GM21717 (cell line): ENCODE results near the gene PDE6G.

Experiments
- ATAC-seq: cut with Tn5 transposase; IDR thresholded peaks from one replicate; pipeline ENCODE4 v1.9.1; 2021; ENCODE audit warnings: mild to moderate bottlenecking, moderate library complexity; ENCODE audit not compliant: unreplicated experiment

PDE6G gene

DNA sequence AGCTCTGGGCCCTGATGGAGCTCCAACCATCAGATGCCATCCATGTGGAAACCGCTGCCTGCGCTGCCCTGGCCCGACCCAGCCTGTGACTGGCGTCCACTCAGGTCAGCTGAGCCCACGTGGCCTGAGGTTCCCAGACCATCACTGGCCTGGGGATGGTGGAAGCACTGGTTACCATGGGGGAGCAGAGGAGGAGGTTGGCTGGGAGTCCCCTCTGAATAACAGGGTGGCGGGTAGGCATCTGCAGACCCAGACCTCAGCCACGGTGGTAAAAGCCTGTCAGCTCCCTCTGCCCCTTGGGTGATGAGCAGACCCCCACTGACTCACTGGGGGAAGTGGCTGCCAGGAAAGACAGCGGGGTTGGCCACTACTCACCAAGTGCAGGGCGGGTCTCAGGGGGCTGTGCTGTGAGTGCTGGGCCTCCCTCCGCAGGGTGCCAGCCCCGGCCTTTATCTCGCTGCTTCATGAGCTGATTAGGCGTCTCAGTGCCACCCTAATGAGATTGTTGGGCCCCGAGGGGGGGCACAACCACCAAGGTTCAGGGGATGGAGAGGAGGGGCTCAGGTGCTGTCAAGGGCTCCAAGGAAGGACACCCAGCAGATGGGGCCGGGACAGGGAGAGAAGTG lies at the start of gene PDE6G:
Gene PDE6G, minus strand, starts transcription at position 425 of the 626 bp plus-strand sequence. CDS start 3,237 bp downstream, outside the sequence.
- no peak for ATAC-seq

DNA sequence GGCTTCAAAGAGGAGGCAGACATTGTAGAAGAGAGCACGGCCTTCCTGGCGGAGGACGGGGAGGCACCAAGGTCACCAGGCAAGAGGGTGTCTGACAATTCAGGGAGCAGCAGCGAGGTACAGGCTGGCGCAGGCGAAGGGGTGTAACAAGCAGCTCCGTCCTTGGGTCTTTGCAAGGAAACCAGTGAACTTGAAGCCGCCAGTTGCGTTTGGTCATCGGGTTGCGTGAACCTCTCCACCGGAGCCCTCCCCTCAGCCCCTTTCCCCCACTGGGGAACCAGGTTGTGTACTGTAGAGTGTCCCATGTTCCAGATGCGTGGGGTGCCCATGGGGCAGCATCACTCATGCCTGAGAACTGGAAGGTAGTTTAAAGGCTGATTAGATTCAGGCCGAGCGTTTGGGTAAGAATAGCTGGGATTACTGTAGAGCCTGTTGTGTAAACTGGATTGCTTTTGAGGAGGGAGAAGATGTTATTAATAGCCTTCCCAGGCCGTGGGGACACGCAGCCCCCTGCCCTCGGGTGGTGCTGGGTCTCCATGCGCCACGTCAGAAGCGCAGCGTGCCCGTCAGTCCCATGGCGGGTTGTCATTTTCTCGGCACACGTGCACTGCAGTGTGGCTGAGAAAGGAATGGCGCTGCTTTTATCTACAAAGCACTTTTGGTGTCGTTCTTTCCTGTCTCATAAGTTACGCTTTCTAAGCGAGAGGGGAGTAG lies 49.3 kb upstream of the PDE6G start:
- ATAC-seq = no peak

DNA sequence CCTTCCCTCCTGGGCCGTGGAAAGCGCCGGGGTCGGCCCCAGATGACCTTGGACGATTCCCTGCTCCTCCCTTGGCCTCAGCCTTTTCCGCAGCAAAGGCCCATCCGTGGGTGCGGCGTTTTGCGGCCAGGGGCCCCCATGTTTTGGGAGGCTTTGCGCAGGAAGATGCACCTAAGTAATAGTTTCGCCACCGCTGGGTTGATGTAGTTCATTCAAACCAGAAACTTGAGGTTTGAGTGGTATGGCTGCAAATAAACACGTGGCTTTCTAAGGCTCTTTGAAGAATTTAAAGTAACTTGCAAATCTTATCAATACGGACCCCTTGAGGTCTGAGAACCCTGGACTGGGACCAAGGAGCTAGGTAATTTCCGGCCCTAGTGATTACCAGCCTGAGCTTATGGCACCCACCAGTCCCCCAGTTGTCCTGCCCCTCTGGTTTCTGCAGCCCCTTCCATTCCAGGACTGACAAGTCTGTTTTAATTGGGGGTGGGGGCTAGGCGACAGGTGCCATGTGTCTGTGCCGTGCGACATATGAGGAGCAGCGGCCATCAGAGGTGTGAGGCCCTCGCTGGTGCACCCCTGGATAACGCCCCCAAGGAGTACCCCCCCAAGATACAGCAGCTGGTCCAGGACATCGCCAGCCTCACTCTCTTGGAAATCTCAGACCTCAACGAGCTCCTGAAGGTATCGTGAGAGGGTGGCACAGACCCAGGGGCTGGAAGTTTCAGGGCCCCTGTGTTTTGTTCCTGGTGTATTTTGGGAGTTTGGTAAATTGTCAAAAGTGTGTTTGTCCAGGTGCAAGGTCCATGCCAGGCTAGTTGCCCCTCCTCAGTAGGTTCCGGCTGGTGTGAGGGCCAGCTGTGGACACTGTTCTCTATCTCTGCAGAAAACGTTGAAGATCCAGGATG lies 47.7 kb upstream of the PDE6G start:
- no peak for ATAC-seq

DNA sequence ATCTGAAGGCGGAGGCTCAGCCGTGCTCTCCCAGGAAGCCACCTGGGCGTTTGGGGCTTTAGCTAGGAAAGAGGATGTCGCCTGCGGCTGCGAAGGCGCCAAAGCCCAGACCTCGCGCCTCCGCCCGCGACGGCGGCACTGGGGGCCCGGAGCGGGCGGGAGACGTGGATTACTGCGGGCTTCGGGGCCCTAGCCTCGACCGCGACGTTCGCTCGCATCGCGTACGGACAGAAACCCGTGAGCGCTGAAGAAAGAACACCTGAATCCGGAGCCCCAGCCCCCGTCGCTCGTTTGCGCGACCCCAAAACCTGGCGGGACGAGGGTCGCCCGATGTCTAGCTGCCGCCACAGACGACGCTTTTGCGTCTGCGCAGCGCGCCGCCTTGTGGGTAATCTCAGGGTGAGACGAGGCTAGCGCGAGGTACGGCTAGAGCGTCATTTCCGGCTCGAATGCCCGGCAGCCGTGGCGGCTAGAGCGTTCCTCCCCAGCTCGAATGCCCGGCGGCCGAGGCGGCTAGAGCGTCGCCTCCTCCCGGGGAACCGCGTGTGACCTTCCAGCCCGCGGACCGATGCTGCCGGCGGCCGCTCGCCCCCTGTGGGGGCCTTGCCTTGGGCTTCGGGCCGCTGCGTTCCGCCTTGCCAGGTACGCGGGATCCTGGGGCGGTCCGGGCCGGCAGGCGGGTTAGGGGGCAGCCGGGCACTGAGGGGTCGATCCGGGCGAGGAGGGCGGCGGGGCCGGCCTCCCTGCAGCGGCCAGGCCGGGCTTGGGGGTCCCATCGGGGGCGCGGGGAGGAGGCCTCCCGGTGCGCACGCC lies 46.8 kb upstream of the PDE6G start, which contains the start of gene MRPL12:
Gene MRPL12, plus strand, starts transcription at position 434 of the 813 bp plus-strand sequence. Its CDS starts 135 bp downstream, at position 569.
- peak; percentile 58 for ATAC-seq

DNA sequence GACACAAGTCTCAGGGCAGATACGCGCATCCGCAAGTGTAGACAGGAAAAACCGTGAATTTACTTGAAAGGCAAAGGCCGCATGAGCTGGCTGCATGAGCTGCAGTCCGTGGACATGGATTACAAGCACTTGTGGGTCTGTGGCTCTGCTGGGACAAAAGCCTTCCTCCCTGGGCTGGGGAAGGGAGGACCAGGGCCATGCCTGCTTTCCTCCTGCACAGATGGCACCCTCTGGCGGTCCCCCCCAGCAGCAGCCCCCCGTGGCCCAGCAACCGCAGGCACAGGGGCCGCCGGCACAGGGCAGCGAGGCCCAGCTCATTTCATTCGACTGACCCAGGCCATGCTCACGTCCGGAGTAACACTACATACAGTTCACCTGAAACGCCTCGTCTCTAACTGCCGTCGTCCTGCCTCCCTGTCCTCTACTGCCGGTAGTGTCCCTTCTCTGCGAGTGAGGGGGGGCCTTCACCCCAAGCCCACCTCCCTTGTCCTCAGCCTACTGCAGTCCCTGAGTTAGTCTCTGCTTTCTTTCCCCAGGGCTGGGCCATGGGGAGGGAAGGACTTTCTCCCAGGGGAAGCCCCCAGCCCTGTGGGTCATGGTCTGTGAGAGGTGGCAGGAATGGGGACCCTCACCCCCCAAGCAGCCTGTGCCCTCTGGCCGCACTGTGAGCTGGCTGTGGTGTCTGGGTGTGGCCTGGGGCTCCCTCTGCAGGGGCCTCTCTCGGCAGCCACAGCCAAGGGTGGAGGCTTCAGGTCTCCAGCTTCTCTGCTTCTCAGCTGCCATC lies 45.1 kb upstream of the PDE6G start:
- ATAC-seq = no peak

DNA sequence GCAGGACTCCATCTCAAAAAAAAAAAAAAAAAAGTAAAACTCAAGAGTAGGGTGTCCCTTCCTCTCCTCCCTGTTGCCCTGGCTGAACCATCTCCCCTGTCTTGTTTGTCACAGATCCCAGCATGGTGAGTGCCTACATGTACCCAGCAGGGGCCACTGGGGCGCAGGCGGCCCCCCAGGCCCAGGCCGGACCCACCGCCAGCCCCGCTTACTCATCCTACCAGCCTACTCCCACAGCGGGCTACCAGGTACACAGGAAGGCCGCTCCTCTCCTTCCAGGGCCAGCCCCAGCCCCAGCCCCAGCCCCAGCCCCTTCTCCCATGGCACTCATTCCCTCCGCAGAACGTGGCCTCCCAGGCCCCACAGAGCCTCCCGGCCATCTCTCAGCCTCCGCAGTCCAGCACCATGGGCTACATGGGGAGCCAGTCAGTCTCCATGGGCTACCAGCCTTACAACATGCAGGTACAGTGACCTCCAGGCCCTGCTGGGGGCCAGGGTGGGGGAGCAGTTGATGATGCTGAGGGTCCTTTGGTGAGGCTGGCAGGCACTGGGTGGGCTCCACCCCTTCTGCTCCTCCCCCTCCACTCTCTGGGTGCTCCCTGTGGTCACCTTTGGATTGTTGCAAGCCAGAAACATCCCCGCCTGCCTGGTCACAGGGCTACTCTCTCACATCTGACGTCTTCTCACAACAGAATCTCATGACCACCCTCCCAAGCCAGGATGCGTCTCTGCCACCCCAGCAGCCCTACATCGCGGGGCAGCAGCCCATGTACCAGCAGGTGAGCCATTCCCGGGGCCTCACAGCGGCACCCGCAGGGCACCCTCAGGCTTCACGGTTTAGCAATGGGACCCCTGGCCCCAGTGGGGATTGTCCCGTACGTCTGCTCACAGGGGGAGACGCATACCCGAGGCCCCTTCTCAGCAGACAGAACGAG lies 44.3 kb upstream of the PDE6G start:
- no peak for ATAC-seq

DNA sequence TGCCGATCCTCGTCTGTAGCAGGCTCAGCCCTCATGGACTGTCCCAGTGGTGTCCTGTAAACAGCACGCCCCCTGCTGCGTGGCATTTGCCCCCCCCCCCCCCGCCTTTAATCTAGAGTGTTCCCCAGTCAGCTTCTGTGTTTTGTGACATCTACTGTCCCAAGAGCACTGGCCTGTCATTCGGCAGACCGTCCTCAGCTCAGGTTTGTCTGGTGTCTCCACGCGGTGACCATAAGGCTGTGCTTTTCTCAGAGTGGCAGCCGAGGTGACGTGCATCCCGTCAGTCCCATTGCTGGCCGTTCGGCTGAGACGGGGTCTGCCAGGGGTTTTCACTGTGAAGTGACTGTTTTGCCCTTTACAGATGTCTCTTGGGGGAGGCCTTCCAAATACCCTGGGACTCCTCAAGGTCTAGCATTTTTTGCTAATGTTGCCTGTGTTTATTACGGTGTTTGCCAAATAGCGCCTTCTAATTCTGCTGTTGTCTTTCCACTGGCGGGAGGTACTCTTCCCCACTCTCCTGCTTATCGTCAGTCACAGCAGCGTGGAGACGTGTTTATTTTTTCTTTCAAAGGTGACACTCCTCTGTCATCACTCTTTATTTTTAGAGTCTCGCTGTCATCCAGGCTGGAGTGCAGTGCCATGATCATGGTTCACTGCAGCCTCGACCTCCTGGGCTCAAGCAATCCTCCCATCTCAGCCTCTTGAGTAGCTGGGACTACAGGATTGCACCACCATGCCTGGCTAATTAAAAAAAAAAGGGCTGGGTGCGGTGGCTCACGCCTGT lies 41.1 kb upstream of the PDE6G start:
- ATAC-seq = no peak

DNA sequence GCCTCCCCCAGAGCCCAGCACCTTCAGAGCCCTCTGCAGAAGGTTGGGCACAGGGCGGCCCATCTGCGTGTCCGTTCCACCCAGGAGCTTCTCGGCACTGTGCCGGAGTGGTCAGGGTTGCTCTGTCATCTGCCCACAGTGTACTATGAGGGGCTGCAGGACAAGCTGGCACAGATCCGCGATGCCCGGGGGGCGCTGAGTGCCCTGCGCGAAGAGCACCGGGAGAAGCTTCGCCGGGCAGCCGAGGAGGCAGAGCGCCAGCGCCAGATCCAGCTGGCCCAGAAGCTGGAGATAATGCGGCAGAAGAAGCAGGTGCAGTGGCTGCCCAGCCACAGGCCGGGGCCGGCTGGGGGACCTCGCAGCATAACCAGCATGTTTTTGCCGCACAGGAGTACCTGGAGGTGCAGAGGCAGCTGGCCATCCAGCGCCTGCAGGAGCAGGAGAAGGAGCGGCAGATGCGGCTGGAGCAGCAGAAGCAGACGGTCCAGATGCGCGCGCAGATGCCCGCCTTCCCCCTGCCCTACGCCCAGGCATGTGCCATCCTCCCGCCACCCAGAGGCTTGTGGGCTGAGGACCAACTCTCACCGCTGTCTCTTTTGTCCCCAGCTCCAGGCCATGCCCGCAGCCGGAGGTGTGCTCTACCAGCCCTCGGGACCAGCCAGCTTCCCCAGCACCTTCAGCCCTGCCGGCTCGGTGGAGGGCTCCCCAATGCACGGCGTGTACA lies 40.0 kb upstream of the PDE6G start:
- no peak for ATAC-seq

DNA sequence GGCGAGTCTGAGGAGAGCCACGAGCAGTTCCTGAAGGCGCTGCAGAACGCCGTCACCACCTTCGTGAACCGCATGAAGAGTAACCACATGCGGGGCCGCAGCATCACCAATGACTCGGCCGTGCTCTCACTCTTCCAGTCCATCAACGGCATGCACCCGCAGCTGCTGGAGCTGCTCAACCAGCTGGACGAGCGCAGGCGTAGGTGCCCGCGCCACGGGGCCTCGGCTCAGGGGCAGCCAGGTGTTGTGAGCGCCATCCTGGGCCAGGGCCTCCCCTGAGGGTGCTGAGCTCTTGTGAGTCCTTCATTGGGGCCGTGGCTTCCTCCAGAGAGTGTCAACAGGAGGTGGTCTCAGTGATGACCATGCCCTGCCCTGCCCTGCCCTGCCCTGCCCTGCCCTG lies 39.5 kb upstream of the PDE6G start:
- ATAC-seq = no peak

DNA sequence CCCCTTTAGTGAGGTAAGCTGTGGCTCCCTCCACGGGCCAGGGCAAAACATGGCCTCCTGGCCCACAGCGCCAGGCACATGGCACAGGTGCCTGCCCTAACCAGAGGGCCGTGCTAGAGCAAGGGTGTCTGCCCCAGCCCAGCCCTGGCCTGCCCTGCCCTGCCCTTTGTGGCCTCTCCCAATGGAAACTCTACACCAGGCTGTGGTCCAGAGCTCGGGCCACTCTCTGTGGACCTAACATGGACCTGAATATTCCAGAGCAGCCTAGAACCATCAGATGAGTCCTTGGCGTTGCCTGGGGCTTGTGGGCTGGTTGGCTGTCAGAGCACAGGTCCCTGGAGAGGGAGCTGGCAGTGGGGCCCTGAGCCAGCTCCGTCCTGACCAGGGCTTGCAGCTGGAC lies 38.9 kb upstream of the PDE6G start:
- no peak for ATAC-seq

DNA sequence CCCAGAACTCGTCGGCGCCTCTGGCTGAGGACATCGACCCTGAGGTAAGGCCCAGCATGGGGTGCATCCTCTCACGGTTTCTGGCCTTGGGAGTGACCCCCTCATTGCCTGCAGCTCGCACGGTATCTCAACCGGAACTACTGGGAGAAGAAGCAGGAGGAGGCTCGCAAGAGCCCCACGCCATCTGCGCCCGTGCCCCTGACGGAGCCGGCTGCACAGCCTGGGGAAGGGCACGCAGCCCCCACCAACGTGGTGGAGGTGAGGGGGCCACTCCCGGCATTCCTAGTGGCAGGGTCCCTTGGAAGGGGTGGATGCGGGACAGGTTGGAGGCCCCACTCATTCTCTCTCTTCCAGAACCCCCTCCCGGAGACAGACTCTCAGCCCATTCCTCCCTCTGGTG lies 38.5 kb upstream of the PDE6G start:
- ATAC-seq = no peak

DNA sequence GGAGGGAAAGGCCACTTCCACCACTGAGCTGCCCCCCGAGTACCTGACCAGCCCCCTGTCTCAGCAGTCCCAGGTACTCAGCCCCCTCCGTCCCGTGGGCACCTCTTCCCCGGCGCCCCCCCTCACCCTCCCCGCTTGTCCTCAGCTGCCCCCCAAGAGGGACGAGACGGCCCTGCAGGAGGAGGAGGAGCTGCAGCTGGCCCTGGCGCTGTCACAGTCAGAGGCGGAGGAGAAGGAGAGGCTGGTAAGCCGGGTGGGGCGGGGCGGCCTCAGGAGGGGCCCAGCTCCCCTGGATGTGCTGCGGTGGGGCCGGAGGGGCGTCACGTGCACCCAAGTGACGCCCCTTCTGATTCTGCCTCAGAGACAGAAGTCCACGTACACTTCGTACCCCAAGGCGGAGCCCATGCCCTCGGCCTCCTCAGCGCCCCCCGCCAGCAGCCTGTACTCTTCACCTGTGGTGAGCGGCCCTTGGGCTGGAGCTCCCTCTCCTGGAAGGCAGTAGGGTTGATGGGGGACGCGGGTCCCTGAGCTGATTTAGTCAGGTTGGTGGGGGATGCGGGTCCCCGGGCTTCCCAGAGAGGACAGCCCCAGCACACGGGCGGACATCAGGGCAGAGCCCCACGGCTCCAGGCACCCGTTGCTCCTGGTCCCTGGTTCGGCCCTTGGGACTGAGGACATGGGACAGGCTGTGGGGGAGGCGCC lies 37.3 kb upstream of the PDE6G start:
- ATAC-seq = no peak

DNA sequence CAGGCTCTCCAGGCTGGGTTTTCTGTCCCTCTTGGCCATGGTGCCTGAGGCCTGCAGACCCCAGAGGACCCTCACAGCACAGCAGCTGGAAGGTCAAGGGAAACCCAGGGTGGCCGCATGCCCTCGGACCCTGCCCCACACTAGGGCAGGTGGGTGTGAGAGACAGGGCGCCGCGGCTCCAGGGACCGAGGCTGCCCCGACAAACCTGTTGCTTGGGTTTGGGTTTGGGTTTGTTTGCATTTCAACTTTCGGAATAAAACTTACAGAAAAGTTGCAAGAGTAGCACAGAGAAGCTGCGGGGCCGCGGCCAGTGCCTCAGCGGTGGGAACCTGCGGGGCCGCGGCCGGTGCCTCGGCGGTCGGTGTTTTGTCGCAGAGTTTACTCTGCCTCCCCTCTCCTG lies 35.3 kb upstream of the PDE6G start:
- no peak for ATAC-seq

DNA sequence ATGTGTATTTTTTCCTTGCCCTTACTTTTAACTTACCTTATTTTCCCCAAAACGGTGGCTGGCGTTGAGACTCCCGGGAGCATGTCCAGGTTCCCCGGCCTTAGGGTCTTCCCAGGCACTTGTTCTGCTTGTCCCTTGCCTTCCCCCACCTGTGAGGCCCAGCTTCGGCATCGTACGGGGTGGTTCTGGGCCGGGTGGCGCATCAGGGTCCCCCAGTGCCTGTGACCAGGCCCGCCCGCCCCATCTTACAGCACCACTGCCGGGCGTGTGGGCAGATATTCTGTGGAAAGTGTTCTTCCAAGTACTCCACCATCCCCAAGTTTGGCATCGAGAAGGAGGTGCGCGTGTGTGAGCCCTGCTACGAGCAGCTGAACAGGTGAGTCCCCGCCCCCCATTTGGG lies 34.9 kb upstream of the PDE6G start:
- ATAC-seq = no peak

DNA sequence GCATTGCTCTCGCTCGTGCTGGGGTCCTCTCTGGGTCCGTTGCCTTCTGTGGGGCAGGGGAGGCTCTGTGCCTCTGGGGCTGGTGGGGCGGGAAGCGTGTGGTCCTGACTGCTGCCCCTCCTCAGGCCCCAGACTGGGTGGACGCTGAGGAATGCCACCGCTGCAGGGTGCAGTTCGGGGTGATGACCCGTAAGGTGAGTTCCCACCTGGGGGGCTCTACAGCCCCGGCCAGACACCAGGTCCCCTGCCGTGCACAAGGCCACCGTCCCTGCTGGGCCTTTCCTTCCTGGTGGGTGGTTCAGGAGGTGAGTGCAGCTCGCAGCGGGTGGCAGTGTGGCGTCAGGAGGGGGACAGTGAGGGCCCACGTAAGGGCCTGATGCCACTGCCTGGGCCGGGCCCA lies 34.2 kb upstream of the PDE6G start:
- ATAC-seq = no peak

DNA sequence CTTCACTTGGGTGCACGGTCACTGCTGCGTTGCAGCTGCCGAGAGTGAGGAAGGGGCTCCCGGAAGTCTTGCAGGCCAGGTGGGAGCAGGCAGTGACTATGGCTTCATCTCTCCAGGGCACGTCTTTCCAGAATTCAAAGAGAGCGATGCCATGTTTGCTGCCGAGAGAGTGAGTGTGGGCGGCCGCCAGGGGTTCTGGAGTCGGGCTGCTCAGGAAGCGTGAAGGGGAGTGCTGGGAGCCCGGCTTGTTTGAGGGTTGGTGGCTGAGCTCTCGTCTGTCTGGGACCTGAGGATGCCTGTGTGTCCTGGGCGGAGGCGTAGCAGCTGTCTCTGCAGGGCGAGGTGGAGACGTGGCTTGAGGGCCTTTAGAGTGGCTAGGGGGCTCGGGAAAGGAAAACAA lies 33.7 kb upstream of the PDE6G start:
- ATAC-seq = no peak

DNA sequence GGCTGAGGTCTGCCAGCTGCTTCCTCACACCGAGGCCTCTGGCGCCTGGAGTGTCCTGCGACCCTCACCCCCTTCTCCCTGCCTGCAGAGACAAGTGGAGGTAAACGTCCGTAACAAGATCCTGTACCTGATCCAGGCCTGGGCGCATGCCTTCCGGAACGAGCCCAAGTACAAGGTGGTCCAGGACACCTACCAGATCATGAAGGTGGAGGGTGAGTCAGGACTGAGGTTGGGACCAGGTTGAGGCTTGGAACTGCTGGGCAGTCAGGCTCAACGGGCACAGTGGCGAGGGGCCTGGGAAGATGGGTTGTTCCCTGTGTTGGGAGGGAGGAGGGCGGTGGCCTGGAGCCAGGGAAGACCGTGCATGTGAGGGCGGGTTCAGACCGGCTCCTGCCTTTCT lies 32.3 kb upstream of the PDE6G start:
- no peak for ATAC-seq
